Upper lobe of left lung (tissue), 6 donors: ENCODE measurements around the gene APLP1. TPM values are rescaled to one million over a fixed set of nuclear protein-coding genes. Genes with fewer than 3 reads are reported as not detected.
A peak's percentile ranks its signal among the peaks of the same experiment; 100 is the strongest.
"Not testable (repeated sequence)": the region's sequence is repeated elsewhere in the genome, so short reads cannot be mapped to it uniquely, and the experiment has no call there.

Experiments used
- ATAC-seq, 2 donors: fragments of 200-7000 bp; cut with Tn5 transposase; one replicate each; pipeline ENCODE4 v1.9.1; 2022; ENCODE audit warnings: mild to moderate bottlenecking in 2 of 2, moderate library complexity in 2 of 2; ENCODE audit not compliant: low FRiP score in 2 of 2
- DNase-seq, 2 donors: peaks; one replicate each; pipeline ENCODE4 v3.0.0-alpha.2; 2019 to 2020
- H3K27ac ChIP-seq, 4 donors: fragments of 200-600 bp; sonication (generic); one replicate each; pipeline ENCODE4 v1.5.1; 2016 to 2019
- H3K27me3 ChIP-seq, 4 donors: fragments of 200-600 bp; sonication (generic); one replicate each; pipeline ENCODE4 v1.5.1; 2017 to 2019
- H3K36me3 ChIP-seq, 4 donors: fragments of 200-600 bp; sonication (generic); one replicate each; pipeline ENCODE4 v1.5.1; 2016 to 2019
- H3K4me1 ChIP-seq, 4 donors: fragments of 200-600 bp; sonication (generic); one replicate each; pipeline ENCODE4 v1.5.1; 2018 to 2019
- H3K4me3 ChIP-seq, 4 donors: fragments of 200-600 bp; sonication (generic); one replicate each; pipeline ENCODE4 v1.5.1; 2017 to 2019; ENCODE audit warnings: mild to moderate bottlenecking in 2 of 4, moderate library complexity in 1 of 4
- H3K9me3 ChIP-seq, 4 donors: fragments of 200-600 bp; sonication (generic); one replicate each; pipeline ENCODE4 v1.5.1; 2018 to 2019
- CTCF ChIP-seq, 6 experiments: fragments of 450-650 bp in 4 of 6; fragments of 200-600 bp in 2 of 6; sonication (generic) in 2 of 6; IDR thresholded peaks; one replicate each; pipeline ENCODE4 v1.5.1; 2016 to 2019; ENCODE audit warnings: antibody characterized with exemption in 6 of 6
- EP300 ChIP-seq, 4 donors: sonication (generic); formaldehyde crosslinking; IDR thresholded peaks; one replicate each; pipeline ENCODE4 v1.5.1; 2017; ENCODE audit warnings: antibody characterized with exemption in 4 of 4, control low read depth in 2 of 4
- POLR2A ChIP-seq, 4 donors: fragments of 450-650 bp; IDR thresholded peaks; one replicate each; pipeline ENCODE4 v1.5.1; 2016 to 2017; ENCODE audit warnings: antibody characterized with exemption in 4 of 4, mild to moderate bottlenecking in 2 of 4
- POLR2AphosphoS5 ChIP-seq, 2 donors: sonication (generic); formaldehyde crosslinking; IDR thresholded peaks; one replicate each; pipeline ENCODE4 v1.5.1; 2017; ENCODE audit warnings: antibody characterized with exemption in 2 of 2
- WGBS, 2 donors: methylation state at CpG; one replicate each; pipeline ENCODE4 v1.1.5; 2017 to 2018; 5-methylcytosine and 5-hydroxymethylcytosine counted together
- total RNA-seq, 6 donors: library from RNA; depleted of rRNA in 4 of 6; stranded (reverse); fragments of >200 nt in 4 of 6; gene quantifications; one replicate each; pipeline versions ENCODE4 v1.1.0 to v1.2.1, GENCODE V29; 2016 to 2021
- donor health status: DM: no; HTN: no; CAD: no; lungs with moderate emphysema.
- donor health status: DM: no; HTN: yes; CAD: no; lungs with severe emphysema.

APLP1 gene
- total RNA-seq, 6 donors from 2014 or later = 1.5 to 22.8 (median 5.2) TPM; not detected in 1

GRCh38 chr19:35909684-35910035, 41.3 kb downstream of the APLP1 start:
- Histone ChIP-seq H3K4me3 (no peak overlapping the region), H3K27me3 (no peaks in the 10 kb centered on the region), H3K4me1 (peaks cover 0 to 13% (median 8%) of the 10 kb centered on the region in 4 donors), H3K27ac (peak overlapping the region; percentile 67 to 93 (median 88)), H3K9me3 (no peaks in the 10 kb centered on the region), H3K36me3 (no peaks in the 10 kb centered on the region)
- WGBS, 2 donors = 60 to 61% methylated on average over 6 of the region's 6 CpGs
- TF ChIP-seq CTCF (IDR thresholded peaks at IDR 0.05) (no peak), EP300 (IDR thresholded peaks at IDR 0.05) (no peak), POLR2A (IDR thresholded peaks at IDR 0.05) (no peak), POLR2AphosphoS5 (IDR thresholded peaks at IDR 0.05) (no peak)
- DNase-seq = no peak
- peak in 1 of 2 donors; percentile 39 for ATAC-seq

- Histone ChIP-seq H3K27ac (peak overlapping the region; percentile 67 to 93 (median 88)), H3K4me1 (peaks cover 0 to 13% (median 8%) of the 10 kb centered on the region in 4 donors)
- WGBS, 2 donors = 90% methylated on average over 14 of the region's 14 CpGs
- DNase-seq, H3K36me3 ChIP-seq, H3K27me3 ChIP-seq, H3K4me3 ChIP-seq, ATAC-seq, H3K9me3 ChIP-seq: not testable (repeated sequence)
Measured at GRCh38 chr19:35910355-35910754, 42.0 kb downstream of the APLP1 start.

- no peak for TF ChIP-seq POLR2A (IDR thresholded peaks at IDR 0.05)
- TF ChIP-seq POLR2AphosphoS5 (IDR thresholded peaks at IDR 0.05) = no peak
- TF ChIP-seq CTCF (IDR thresholded peaks at IDR 0.05) = no peak
- TF ChIP-seq EP300 (IDR thresholded peaks at IDR 0.05) = no peak
- no peaks in the 10 kb centered on the region for H3K36me3 ChIP-seq
- H3K27me3 ChIP-seq = no peaks in the 10 kb centered on the region
- H3K4me3 ChIP-seq = no peak overlapping the region
- ATAC-seq = no peak
- H3K9me3 ChIP-seq = no peaks in the 10 kb centered on the region
- peaks cover 0 to 12% (median 7%) of the 10 kb centered on the region in 4 donors for H3K4me1 ChIP-seq
- H3K27ac ChIP-seq = peak overlapping the region in 2 of 4 donors; percentile 56 to 93
- DNase-seq = no peak
- WGBS, 2 donors = 47% methylated on average over 3 of the region's 3 CpGs; no CpG with 5 or more reads in 1 of the 2 donors
Measured at GRCh38 chr19:35911173-35911572, 42.8 kb downstream of the APLP1 start.

GRCh38 chr19:35911790-35912189, 43.4 kb downstream of the APLP1 start:
- Histone ChIP-seq H3K27me3 (no peaks in the 10 kb centered on the region), H3K9me3 (no peaks in the 10 kb centered on the region), H3K27ac (peak overlapping the region in 2 of 4 donors; percentile 56 to 93), H3K4me3 (no peak overlapping the region), H3K36me3 (no peaks in the 10 kb centered on the region), H3K4me1 (peaks cover 0 to 6% (median 3%) of the 10 kb centered on the region in 4 donors)
- TF ChIP-seq POLR2A (IDR thresholded peaks at IDR 0.05) (no peak), CTCF (IDR thresholded peaks at IDR 0.05) (no peak), POLR2AphosphoS5 (IDR thresholded peaks at IDR 0.05) (no peak), EP300 (IDR thresholded peaks at IDR 0.05) (no peak)
- DNase-seq = peak in 1 of 2 donors; percentile 76
- WGBS, 2 donors = 51 to 54% methylated on average over 5 of the region's 5 CpGs
- no peak for ATAC-seq

GRCh38 chr19:35913589-35913988, 45.2 kb downstream of the APLP1 start:
- ATAC-seq (peak in 1 of 2 donors; percentile 27), DNase-seq (no peak)
- no peaks in the 10 kb centered on the region for H3K27me3 ChIP-seq
- TF ChIP-seq EP300 (IDR thresholded peaks at IDR 0.05) (no peak), POLR2AphosphoS5 (IDR thresholded peaks at IDR 0.05) (no peak), CTCF (IDR thresholded peaks at IDR 0.05) (no peak)
- WGBS, 2 donors = 39 to 43% methylated on average over 7 of the region's 7 CpGs
- H3K9me3 ChIP-seq = no peaks in the 10 kb centered on the region
- H3K36me3 ChIP-seq = no peaks in the 10 kb centered on the region
- no peak overlapping the region for H3K4me3 ChIP-seq
- H3K27ac ChIP-seq = peak overlapping the region in 2 of 4 donors; percentile 46 to 52
- H3K4me1 ChIP-seq = peaks cover 0 to 6% (median 2%) of the 10 kb centered on the region in 4 donors
